ENCODE results near the gene CEP128. TPM values are rescaled to one million over a fixed set of nuclear protein-coding genes. Genes with fewer than 3 reads are reported as not detected.

CEP128 gene
- total RNA-seq, 1 experiment from 2014 or later: 16.7 TPM

DNA sequence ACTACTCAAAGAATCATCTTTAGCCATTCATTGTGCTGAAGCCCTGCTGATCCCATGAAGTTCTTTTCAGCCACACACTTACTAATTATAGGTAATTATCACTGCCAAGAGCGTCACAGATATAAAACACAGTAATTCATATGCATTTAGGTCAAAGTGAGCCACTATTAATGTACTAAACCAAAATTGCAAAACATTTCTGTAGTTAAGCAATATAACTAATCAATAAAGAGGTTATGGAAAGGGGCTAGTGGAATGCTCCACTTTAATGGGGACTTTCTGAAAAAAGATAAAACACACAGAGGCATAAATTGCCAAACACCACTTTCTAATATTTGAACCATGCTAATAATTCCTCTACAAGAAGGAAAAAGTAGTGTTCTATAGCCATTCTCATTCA lies 6.8 kb upstream of the CEP128 start:
- Histone ChIP-seq H3K36me3 (ENCODE audit: control insufficient read depth, insufficient read depth, low read length) (no peaks in the 10 kb centered on the region), H3K4me3 (ENCODE audit: low read depth, low read length) (no peak overlapping the region), H3K4me1 (no peaks in the 10 kb centered on the region), H3K9me3 (no peaks in the 10 kb centered on the region), H3K27me3 (replicated peaks; ENCODE audit: control insufficient read depth, insufficient read depth, low read length) (no peaks in the 10 kb centered on the region)
- Mint-ChIP-seq H3K4me1 (ENCODE audit: low read depth, unreplicated experiment) (no peaks in the 10 kb centered on the region), H3K9me3 (ENCODE audit: unreplicated experiment) (no peaks in the 10 kb centered on the region), H3K36me3 (ENCODE audit: insufficient read depth, unreplicated experiment) (no peaks in the 10 kb centered on the region), H3K4me3 (ENCODE audit: unreplicated experiment) (no peak overlapping the region), H3K27ac (ENCODE audit: unreplicated experiment) (no peak overlapping the region), H3K27me3 (ENCODE audit: insufficient read depth, unreplicated experiment) (peaks cover 22% of the 10 kb centered on the region)
- intact Hi-C loops (cut with micrococcal nuclease; ENCODE audit: unreplicated experiment): no loop called here
- ChIA-PET CTCF (no interaction called here), POLR2A (no interaction called here)
- DNase-seq: no peak
- BruUV-seq (replicated peaks): no TSS peak
- TF ChIP-seq, protein P1, sequence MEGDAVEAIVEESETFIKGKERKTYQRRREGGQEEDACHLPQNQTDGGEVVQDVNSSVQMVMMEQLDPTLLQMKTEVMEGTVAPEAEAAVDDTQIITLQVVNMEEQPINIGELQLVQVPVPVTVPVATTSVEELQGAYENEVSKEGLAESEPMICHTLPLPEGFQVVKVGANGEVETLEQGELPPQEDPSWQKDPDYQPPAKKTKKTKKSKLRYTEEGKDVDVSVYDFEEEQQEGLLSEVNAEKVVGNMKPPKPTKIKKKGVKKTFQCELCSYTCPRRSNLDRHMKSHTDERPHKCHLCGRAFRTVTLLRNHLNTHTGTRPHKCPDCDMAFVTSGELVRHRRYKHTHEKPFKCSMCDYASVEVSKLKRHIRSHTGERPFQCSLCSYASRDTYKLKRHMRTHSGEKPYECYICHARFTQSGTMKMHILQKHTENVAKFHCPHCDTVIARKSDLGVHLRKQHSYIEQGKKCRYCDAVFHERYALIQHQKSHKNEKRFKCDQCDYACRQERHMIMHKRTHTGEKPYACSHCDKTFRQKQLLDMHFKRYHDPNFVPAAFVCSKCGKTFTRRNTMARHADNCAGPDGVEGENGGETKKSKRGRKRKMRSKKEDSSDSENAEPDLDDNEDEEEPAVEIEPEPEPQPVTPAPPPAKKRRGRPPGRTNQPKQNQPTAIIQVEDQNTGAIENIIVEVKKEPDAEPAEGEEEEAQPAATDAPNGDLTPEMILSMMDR (IDR thresholded peaks at IDR 0.05; ENCODE audit: insufficient read depth in 1 of 2, low read depth in 1 of 2, low read length in 1 of 2, severe bottlenecking in 1 of 2, unreplicated experiment in 1 of 2): no peak

DNA sequence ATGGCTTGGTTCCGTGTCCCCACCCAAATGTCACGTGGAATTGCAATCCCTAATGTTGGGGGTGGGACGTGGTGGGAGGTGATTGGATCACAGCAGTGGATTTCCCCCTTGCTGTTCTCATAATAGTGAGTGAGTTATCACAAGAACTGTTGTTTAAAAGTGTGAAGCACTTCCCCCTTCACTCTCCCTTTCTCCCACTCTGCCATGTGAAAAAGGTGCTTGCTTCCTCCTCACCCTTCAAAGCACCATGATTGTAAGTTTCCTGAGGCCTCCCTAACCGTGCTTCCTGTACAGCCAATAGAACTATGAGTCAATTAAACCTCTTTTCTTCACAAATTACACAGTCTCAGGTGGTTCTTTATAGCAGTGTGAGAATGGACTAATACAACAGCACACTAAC lies 5.3 kb upstream of the CEP128 start:
- TF ChIP-seq, protein P1 (IDR thresholded peaks at IDR 0.05; ENCODE audit: insufficient read depth in 1 of 2, low read depth in 1 of 2, low read length in 1 of 2, severe bottlenecking in 1 of 2, unreplicated experiment in 1 of 2): no peak
- Mint-ChIP-seq H3K4me3 (ENCODE audit: unreplicated experiment) (no peak overlapping the region), H3K27ac (ENCODE audit: unreplicated experiment) (no peak overlapping the region), H3K9me3 (ENCODE audit: unreplicated experiment) (no peaks in the 10 kb centered on the region), H3K36me3 (ENCODE audit: insufficient read depth, unreplicated experiment) (peaks cover under 1% of the 10 kb centered on the region), H3K27me3 (ENCODE audit: insufficient read depth, unreplicated experiment) (peaks cover 22% of the 10 kb centered on the region), H3K4me1 (ENCODE audit: low read depth, unreplicated experiment) (peaks cover 7% of the 10 kb centered on the region)
- ChIA-PET CTCF (no interaction called here), POLR2A (no interaction called here)
- no peaks in the 10 kb centered on the region for H3K9me3 ChIP-seq
- H3K27me3 ChIP-seq (replicated peaks; ENCODE audit: control insufficient read depth, insufficient read depth, low read length): no peaks in the 10 kb centered on the region
- intact Hi-C loops (cut with micrococcal nuclease; ENCODE audit: unreplicated experiment): no loop called here
- no peaks in the 10 kb centered on the region for H3K36me3 ChIP-seq (ENCODE audit: control insufficient read depth, insufficient read depth, low read length)
- peaks cover 9% of the 10 kb centered on the region for H3K4me1 ChIP-seq
- H3K4me3 ChIP-seq (ENCODE audit: low read depth, low read length): no peak overlapping the region
- no TSS peak for BruUV-seq (replicated peaks)
- DNase-seq: no peak

DNA sequence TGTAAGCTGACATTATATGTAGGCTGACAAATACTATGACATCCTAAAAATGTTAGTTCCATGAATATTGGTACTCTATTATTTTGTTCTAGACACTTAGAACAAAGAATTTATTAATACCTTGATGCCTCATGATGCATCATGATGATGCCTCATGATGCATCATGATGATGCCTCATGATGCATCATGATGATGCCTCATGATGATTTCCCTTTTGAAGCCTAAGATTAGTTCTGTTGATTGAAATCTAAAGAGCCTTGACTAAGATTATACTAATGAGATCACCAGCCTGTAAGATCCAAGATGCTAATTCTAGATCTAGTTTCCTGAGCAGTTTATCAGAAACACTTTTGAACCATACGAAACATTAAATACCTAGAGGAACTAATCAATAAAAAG lies 4.6 kb upstream of the CEP128 start:
- TF ChIP-seq, protein P1 (IDR thresholded peaks at IDR 0.05; ENCODE audit: insufficient read depth in 1 of 2, low read depth in 1 of 2, low read length in 1 of 2, severe bottlenecking in 1 of 2, unreplicated experiment in 1 of 2): no peak
- H3K36me3 Mint-ChIP-seq (ENCODE audit: insufficient read depth, unreplicated experiment): peaks cover 4% of the 10 kb centered on the region

More for the DNA sequence above, 4.6 kb upstream of the CEP128 start:
- CTCF ChIA-PET: no interaction called here
- no peak for DNase-seq
- H3K36me3 ChIP-seq (ENCODE audit: control insufficient read depth, insufficient read depth, low read length): no peaks in the 10 kb centered on the region
- intact Hi-C loops (cut with micrococcal nuclease; ENCODE audit: unreplicated experiment): no loop called here
- H3K9me3 Mint-ChIP-seq (ENCODE audit: unreplicated experiment): no peaks in the 10 kb centered on the region
- no TSS peak for BruUV-seq (replicated peaks)
- H3K9me3 ChIP-seq: no peaks in the 10 kb centered on the region
- no peak overlapping the region for H3K27ac Mint-ChIP-seq (ENCODE audit: unreplicated experiment)
- H3K4me1 Mint-ChIP-seq (ENCODE audit: low read depth, unreplicated experiment): peaks cover 7% of the 10 kb centered on the region
- peaks cover 16% of the 10 kb centered on the region for H3K27me3 Mint-ChIP-seq (ENCODE audit: insufficient read depth, unreplicated experiment)
- H3K27me3 ChIP-seq (replicated peaks; ENCODE audit: control insufficient read depth, insufficient read depth, low read length): no peaks in the 10 kb centered on the region
- no peak overlapping the region for H3K4me3 Mint-ChIP-seq (ENCODE audit: unreplicated experiment)
- POLR2A ChIA-PET: no interaction called here
- H3K4me3 ChIP-seq (ENCODE audit: low read depth, low read length): no peak overlapping the region
- peaks cover 9% of the 10 kb centered on the region for H3K4me1 ChIP-seq

All from Caco-2 (cell line).